ENCODE data around the gene HCAR2.
"Not testable (repeated sequence)": the region's sequence is repeated elsewhere in the genome, so short reads cannot be mapped to it uniquely, and the experiment has no call there.

Gene HCAR2

DNA sequence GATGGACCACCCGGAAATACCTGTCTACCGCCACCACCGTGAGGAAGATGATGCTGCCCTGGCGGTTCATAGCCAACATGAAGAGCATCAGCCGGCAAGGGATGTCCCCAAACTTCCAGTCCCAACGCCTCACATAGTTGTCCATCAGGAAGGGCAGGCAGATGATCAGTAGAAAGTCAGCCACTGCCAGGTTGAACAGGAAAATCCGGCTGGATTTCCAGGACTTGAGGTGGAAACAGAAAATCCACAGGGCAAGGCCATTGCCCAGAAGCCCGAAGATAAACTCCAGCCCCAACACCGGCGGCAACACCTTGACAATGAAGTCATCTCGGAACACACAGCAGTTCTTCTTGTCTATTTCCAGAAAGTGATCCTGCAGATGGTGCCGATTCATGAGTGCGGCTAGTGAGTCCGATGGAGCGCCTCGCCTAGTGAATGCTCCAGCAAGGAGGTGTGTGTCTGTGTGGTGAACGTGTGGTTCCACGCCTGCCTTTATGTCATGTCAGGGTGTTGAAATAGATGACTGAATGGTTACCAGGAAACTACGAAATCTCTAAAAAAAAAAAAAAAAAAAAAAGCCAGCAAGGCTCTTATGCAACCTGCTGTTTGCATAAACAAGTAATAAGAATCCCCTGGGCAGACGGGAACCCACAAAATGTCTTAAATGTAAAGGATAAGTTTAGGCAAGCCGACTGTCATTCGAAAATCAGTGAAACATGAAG lies at the start of gene HCAR2:
TSS of gene HCAR2 (minus strand) at position 468 of the 722 bp plus-strand sequence. CDS start at position 394, 74 bp downstream.
- intact Hi-C loops (cut with micrococcal nuclease); H3K9me3 Mint-ChIP-seq; H3K36me3 Mint-ChIP-seq (ENCODE audit: low read depth): not testable (repeated sequence)
- Mint-ChIP-seq H3K4me3 (peak within 1 kb of the TSS; percentile 17), H3K27me3 (peaks cover 15% of the 10 kb centered on the region), H3K27ac (peak within 1 kb of the TSS; percentile 25), H3K4me1 (ENCODE audit: low read depth) (peaks cover 35% of the 10 kb centered on the region)

DNA sequence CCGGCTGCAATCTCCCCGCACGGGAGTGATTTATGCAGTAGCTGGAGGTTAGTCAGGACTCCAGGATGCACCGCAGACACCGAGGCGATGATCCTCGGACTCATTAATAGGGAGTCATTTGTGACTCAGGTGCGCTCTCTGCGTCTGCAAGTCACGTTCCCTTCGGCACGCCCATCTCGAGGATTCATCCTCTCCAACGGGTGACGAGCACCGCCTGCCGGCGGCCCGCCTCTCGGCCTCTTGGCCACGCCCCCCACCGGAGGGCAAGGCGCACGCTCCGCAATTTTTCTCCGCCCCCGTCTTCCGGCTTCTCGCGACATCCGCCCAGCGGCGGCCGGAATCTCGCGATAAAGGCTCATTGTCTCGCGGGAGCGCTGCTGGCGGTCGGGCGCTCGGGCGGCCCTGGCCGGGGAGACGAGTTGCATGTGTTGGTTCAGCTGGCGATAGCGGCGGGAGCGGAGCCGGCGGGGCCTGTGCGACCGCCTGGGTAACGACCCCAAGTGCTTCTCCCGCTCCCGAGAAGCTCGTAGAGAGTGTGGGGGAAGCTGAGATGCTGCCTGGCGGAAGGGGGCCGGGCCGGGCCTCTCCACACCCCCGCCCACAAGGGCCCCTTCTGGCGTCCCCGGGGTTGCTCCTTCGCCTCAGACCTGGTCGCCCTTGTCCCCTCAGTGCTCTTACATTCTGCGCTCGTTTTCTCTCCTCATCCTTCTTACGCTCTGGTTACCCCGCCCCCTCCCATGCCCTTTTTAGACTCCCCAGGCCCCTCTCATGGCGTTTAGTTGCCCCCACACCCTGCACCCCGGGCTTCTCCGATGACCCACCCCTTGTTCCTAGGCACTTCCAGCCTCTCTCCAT lies 49.5 kb upstream of the HCAR2 start, which contains the start of gene DENR:
TSS of gene DENR (plus strand) at position 361 of the 855 bp plus-strand sequence. CDS start 878 bp downstream, outside the sequence.
- Mint-ChIP-seq H3K27ac (peak within 1 kb of the TSS; percentile 90), H3K9me3 (no peaks in the 10 kb centered on the region), H3K27me3 (no peaks in the 10 kb centered on the region), H3K4me3 (peak within 1 kb of the TSS; percentile 94), H3K36me3 (ENCODE audit: low read depth) (peaks cover 53% of the 10 kb centered on the region), H3K4me1 (ENCODE audit: low read depth) (peaks cover 56% of the 10 kb centered on the region)
- intact Hi-C loops (cut with micrococcal nuclease): loop anchor here (1.0 kb wide), 1 partner anchor 114 kb away; no protein-coding TSS in a partner anchor

DNA sequence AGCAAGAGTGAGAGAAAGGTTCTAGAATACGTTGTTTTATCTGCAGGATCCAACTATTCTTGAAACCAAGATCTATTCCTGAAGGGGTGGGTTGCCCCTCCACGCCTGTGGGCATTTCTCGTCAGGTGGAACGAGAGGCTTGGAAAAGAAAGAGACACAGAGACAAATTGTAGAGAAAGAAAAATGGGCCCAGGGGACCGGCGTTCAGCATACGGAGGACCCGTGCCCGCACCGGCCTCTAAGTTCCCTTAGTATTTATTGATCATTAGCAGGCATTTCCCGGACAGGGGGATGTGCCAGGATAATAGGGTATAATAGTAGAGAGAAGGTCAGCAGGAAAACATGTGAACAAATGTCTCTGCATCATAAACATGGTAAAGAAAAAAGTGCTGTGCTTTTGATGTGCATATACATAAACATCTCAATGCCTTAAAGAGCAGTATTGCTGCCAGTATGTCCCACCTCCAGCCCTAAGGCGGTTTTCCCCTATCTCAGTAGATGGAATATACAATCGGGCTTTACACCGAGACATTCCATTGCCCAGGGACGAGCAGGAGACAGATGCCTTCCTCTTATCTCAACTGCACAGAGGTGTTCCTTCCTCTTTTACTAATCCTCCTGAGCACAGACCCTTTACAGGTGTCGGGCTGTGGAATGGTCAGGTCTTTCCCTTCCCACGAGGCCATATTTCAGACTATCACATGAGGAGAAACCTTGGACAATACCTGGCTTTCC lies 47.8 kb upstream of the HCAR2 start:
- H3K4me3 Mint-ChIP-seq; H3K9me3 Mint-ChIP-seq; intact Hi-C loops (cut with micrococcal nuclease); H3K27me3 Mint-ChIP-seq; H3K27ac Mint-ChIP-seq: not testable (repeated sequence)
- Mint-ChIP-seq H3K36me3 (ENCODE audit: low read depth) (peaks cover 36% of the 10 kb centered on the region), H3K4me1 (ENCODE audit: low read depth) (peaks cover 44% of the 10 kb centered on the region)

- intact Hi-C loops (cut with micrococcal nuclease): no loop called here
- Mint-ChIP-seq H3K27me3 (no peaks in the 10 kb centered on the region), H3K36me3 (ENCODE audit: low read depth) (peaks cover 24% of the 10 kb centered on the region), H3K4me3 (no peak overlapping the region), H3K4me1 (ENCODE audit: low read depth) (peaks cover 41% of the 10 kb centered on the region), H3K27ac (no peak overlapping the region), H3K9me3 (no peaks in the 10 kb centered on the region)
Observed at GRCh38 chr12:122749569-122750332, 46.6 kb upstream of the HCAR2 start.

GRCh38 chr12:122747224-122748135 lies 44.3 kb upstream of the HCAR2 start:
- Mint-ChIP-seq H3K27ac (no peak overlapping the region), H3K4me1 (ENCODE audit: low read depth) (peaks cover 43% of the 10 kb centered on the region), H3K9me3 (no peaks in the 10 kb centered on the region), H3K36me3 (ENCODE audit: low read depth) (peaks cover 1% of the 10 kb centered on the region), H3K4me3 (no peak overlapping the region), H3K27me3 (no peaks in the 10 kb centered on the region)
- intact Hi-C loops (cut with micrococcal nuclease): no loop called here

- intact Hi-C loops (cut with micrococcal nuclease): no loop called here
- Mint-ChIP-seq H3K4me3 (no peak overlapping the region), H3K9me3 (peaks cover 7% of the 10 kb centered on the region)
Observed at GRCh38 chr12:122743895-122744525, 40.9 kb upstream of the HCAR2 start.

GRCh38 chr12:122740351-122740750 lies 37.2 kb upstream of the HCAR2 start:
- no peak overlapping the region for H3K4me3 Mint-ChIP-seq
- intact Hi-C loops (cut with micrococcal nuclease): no loop called here
- no peaks in the 10 kb centered on the region for H3K36me3 Mint-ChIP-seq (ENCODE audit: low read depth)
- H3K27me3 Mint-ChIP-seq: peaks cover 3% of the 10 kb centered on the region
- peaks cover 25% of the 10 kb centered on the region for H3K4me1 Mint-ChIP-seq (ENCODE audit: low read depth)
- peaks cover 7% of the 10 kb centered on the region for H3K9me3 Mint-ChIP-seq
- H3K27ac Mint-ChIP-seq: no peak overlapping the region

More at GRCh38 chr12:122743895-122744525, 40.9 kb upstream of the HCAR2 start:
- Mint-ChIP-seq H3K27ac (peak overlapping the region; percentile 85), H3K27me3 (no peaks in the 10 kb centered on the region), H3K4me1 (ENCODE audit: low read depth) (peaks cover 35% of the 10 kb centered on the region), H3K36me3 (ENCODE audit: low read depth) (no peaks in the 10 kb centered on the region)

GRCh38 chr12:122738571-122738970 lies 35.4 kb upstream of the HCAR2 start:
- no peaks in the 10 kb centered on the region for H3K36me3 Mint-ChIP-seq (ENCODE audit: low read depth)
- H3K27me3 Mint-ChIP-seq: peaks cover 9% of the 10 kb centered on the region
- no peak overlapping the region for H3K27ac Mint-ChIP-seq
- peaks cover 19% of the 10 kb centered on the region for H3K4me1 Mint-ChIP-seq (ENCODE audit: low read depth)
- intact Hi-C loops (cut with micrococcal nuclease): no loop called here
- no peak overlapping the region for H3K4me3 Mint-ChIP-seq
- H3K9me3 Mint-ChIP-seq: peaks cover 7% of the 10 kb centered on the region

- Mint-ChIP-seq H3K4me3 (no peak overlapping the region), H3K27me3 (peaks cover 39% of the 10 kb centered on the region), H3K36me3 (ENCODE audit: low read depth) (no peaks in the 10 kb centered on the region), H3K27ac (peak overlapping the region; percentile 10), H3K9me3 (no peaks in the 10 kb centered on the region), H3K4me1 (ENCODE audit: low read depth) (peaks cover 57% of the 10 kb centered on the region)
- intact Hi-C loops (cut with micrococcal nuclease): no loop called here
Observed at GRCh38 chr12:122732611-122733010, 29.5 kb upstream of the HCAR2 start.

- Mint-ChIP-seq H3K9me3 (no peaks in the 10 kb centered on the region), H3K27me3 (peaks cover 40% of the 10 kb centered on the region), H3K4me1 (ENCODE audit: low read depth) (peaks cover 59% of the 10 kb centered on the region), H3K36me3 (ENCODE audit: low read depth) (no peaks in the 10 kb centered on the region), H3K27ac (no peak overlapping the region), H3K4me3 (no peak overlapping the region)
- intact Hi-C loops (cut with micrococcal nuclease): no loop called here
Observed at GRCh38 chr12:122732170-122732569, 29.0 kb upstream of the HCAR2 start.

GRCh38 chr12:122730215-122731014 lies 27.3 kb upstream of the HCAR2 start, which contains the start of gene HCAR1:
Gene HCAR1, minus strand, starts transcription at chr12:122730844. Its CDS starts 505 bp downstream, at chr12:122730339.
- no peak within 1 kb of the TSS for H3K27ac Mint-ChIP-seq
- no peaks in the 10 kb centered on the region for H3K36me3 Mint-ChIP-seq (ENCODE audit: low read depth)
- H3K27me3 Mint-ChIP-seq: peaks cover 39% of the 10 kb centered on the region
- H3K9me3 Mint-ChIP-seq: no peaks in the 10 kb centered on the region
- H3K4me3 Mint-ChIP-seq: no peak within 1 kb of the TSS
- peaks cover 72% of the 10 kb centered on the region for H3K4me1 Mint-ChIP-seq (ENCODE audit: low read depth)
- intact Hi-C loops (cut with micrococcal nuclease): no loop called here
